Measurements from ENCODE around the gene MAGI1.
"Not testable (repeated sequence)": the region's sequence is repeated elsewhere in the genome, so short reads cannot be mapped to it uniquely, and the experiment has no call there.

MAGI1 gene

DNA sequence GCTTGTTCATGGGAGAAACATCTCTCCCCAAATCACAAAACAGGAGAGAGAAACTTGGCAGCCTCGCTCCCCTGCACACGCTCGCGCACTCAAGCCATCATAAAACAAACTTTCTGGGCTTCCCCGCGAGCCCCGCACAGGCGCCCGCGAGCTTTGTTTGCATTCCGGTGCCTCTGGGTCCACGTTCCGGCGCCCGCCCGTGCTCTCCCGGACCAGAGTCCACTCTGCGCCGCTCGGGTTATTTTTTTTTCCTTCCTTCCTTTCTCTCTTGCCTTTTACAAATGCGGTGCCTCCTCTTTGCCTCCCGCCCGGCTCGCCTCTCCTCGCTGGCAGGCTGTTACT, 363 bp downstream of the MAGI1 start:
- no peak for DNase-seq

DNA sequence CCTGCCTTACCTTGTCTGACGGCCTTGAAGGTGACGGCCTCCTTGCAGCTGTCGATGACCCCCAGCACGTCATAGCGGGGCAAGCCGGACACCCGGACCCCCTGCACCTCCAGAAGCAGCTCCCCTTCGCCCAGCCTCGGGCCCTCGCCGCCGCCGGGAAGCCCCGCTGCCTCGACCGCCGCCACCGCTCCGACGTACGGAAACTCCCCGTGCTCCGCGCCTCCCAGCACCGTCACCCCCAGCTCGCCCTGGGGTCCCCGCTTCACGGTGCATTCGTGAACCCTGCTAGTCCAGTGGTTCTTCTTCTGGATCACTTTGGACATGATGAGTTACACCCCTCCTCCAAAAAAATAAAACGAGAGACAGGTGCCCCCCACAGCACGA, 740 bp downstream of the MAGI1 start:
- DNase-seq = no peak

DNA sequence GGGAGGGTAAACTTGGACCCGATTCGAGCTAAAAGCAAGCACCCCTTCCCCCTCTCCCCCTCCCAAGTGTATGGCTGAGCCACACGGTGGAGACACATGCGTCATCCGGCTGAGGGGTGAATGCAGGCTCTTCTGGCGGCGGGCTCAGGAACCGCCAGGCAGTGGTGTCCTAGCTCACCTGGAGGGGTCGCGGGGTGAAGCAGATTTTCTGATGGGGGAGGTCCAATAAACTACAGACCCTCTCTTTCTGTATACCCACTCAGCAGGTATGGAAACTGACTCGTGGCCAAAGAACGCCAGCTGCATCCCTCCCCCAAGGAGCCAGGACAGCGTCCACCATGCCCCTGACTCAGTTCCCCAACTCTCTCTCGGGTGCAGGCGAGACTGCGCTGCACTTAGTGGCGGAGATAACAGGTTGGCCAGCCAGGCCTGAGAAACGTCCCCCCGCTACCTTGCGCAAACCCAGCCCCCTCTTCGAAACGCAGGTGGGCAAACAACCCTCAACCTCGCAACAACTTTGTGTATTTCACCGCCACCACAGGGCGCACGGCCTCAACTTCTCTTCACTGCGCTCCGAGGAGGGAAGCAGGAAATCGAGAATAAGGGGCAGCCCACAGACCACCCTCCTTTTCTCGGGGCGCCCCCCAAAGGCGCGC, 1.3 kb downstream of the MAGI1 start:
- DNase-seq = no peak

DNA sequence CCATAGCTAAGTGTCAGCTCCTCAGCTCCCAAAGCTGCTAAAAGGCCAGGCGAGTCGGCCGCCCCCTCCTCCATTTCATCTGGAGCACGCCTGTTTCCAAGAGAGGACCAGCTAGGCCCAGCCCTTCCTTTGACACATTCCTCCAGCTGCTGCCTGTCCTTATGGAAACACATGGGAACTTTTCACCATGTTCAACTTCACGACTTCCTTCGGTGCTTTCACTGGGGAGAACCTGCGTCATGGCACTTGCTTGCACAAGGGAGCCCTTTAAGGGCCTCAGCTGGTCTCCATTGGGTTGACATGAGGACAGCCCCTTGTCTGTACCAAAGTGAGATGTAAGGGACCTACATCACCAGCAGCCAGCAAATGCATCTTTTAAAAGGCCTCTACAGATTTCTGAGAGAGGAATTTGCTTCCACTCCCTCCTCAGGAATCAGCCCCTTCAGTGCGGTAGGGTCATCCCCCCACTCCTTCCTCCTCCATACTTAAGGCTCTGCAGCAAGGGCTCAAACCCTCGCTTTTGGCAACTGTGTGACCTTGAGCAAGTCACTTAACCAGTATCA, 2.1 kb downstream of the MAGI1 start:
- DNase-seq = no peak

DNA sequence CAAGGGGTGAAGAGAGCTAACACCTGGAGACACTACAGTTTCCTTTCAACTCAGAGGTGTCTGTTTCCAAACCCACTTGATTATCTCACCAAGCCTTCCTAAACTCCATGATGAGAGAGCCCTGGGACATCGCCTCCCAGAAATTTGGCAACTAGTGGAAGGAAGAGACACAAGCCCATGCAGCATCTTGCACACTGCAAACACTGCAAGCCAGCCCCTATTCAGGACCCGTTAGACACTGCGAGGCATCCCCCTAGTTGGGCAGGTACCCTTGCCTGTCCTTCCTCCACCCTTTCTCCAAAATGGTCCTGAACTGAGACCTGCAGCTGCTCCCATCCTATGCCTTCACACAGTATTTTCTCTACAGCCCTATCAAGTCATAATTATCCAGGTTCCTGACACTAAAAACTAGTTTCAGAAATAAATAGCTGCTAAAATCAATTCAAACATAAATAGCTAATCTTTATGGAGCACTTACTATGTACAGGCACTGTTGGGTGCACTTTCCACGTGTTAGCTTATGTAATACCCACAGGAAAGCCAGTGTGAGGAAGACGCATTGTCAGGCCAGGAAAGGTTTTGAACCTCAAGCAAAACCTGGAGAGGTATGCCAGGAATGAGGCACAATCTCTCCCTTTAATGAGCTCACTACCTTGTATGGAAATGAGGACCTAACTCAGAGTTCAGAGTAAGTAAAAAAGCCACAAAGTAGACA, 2.8 kb downstream of the MAGI1 start:
- no peak for DNase-seq

DNA sequence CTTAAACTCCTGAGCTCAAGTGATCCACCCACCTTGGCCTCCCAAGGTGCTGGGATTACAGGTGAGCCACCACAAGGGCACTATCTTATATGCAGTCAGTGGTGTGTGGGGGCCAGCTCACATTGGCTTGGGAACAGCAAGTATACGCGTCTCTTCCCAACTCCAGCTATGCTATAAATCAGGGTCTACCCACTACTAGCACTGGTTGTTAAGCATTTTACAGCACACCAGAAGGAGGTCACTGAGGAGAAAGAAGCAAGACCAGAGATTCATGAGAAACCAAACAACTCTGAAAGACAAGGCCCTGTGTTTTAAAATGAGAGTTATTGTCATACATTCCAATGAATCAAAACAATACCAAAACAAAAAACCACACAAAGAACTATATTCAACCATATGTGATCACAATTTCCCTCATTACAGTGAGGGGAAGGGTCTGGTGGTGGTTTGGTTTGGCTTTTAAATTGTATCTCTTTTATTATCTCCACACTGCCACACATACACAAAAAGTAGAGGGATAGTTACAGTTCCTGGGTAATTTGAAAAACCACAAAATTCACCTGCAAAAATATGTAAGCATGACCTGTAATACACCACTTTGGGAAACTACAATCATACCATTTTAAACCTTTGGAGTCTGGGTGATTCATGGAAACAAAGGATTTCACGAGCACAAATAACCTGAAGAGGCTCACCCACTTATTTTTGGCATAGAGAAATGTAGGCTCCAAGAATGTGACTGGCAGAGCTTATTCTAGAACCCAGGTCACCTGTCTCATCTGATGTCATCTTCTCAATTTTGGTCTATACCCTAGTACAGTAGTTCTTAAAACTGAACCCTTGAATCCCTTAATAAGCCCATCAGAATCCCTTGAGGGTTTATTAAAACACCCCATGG, 5.2 kb downstream of the MAGI1 start:
- DNase-seq = no peak

DNA sequence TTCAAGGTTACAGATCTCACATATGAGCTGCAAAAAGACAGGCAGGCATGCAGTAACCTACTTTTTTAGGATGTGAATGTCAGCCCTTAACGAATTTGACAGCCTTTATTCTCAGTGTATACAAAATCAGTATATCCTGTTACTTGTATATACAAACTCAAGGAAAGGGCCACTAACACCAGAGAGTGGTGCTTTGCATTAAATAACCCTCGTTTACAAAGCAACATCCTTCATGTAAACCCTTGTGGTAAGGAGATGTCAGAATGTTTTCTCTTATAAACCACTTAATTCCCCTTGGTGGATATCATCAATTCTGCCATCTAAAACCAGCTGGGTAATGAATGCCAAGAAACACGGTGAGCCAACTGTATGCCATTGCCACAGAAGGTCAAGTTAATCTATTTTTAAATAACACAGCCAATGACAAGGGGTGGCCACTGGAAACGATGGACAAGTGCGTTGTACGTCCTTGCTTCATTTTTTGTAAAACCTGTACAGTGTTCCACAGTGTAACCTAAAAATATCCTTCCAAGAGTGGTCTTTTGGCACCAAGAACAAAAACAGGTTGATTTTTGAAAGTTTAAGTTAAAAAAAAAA, 7.5 kb downstream of the MAGI1 start:
- DNase-seq = no peak

DNA sequence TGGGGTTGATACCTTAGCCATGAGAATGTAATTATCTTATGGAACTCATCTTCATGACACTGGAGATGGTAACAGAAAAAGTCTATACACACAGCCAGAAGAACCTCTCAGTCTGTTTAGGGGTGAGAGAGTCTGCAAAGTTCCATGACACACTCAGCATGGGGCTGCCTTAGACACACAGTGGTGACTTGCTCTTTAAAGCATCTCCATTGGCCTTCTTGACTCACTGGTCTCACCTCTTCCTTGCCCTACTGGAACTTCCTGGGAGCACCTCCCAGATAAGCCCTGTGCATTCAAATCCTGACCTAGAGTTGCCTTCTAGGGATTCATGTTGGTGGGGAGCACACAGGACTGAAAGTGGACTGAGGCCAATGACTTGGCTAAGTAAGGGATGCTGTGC, 9.3 kb downstream of the MAGI1 start:
- no peak for DNase-seq

DNA sequence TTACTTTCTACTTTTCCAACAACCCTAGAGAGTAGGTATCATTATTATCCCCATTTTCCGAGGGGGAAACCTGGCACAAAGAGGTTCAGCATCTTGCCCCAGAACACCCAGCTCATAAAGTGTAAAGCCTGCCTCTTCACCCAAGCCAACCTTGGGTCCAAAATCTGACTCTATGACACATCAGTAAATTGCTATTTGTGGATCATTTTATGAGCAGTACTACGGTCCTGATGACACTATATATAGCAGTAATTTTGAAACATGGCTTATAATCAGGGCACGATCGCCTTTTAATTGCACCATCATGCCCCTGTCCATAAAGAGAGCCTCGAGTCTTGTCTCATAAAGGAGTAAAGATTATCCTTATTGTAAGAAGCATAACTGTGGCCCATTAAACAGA, 9.7 kb downstream of the MAGI1 start:
- DNase-seq = no peak

DNA sequence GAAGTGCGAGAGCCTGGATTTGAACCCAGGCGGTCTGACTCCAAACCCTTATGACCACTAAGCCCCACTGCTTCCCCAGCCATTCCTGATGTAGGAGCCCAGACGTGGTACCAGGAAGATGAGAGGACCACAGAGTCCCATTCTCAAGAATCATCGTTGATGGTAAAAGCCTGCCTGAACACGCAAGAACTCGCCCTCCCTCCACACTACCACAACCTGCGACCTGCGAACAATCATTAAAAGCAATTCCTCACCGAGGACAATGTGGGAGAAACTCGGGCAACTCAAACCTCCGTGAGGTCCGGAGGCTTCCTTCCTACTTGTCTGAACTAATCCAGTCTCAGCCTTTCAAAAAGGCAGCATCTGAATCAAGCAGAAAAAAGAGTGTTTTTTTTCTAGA, 10.3 kb downstream of the MAGI1 start:
- DNase-seq = no peak

DNA sequence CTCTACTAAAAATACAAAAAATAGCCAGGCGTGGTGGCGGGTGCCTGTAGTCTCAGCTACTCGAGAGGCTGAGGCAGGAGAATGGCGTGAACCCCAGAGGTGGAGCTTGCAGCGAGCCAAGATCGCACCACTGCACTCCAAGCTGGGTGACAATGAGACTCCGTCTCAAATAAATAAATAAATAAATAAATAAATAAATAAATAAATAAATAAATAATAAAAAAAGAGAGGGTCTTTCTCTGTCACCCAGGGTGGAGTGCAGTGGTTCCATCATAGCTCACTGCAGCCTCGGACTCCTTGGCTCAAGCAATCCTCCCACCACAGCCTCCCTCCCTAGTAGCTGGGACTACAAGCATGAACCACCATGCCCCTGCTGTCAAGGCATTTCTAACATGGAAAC, 11.6 kb downstream of the MAGI1 start:
- DNase-seq = not testable (repeated sequence)

DNA sequence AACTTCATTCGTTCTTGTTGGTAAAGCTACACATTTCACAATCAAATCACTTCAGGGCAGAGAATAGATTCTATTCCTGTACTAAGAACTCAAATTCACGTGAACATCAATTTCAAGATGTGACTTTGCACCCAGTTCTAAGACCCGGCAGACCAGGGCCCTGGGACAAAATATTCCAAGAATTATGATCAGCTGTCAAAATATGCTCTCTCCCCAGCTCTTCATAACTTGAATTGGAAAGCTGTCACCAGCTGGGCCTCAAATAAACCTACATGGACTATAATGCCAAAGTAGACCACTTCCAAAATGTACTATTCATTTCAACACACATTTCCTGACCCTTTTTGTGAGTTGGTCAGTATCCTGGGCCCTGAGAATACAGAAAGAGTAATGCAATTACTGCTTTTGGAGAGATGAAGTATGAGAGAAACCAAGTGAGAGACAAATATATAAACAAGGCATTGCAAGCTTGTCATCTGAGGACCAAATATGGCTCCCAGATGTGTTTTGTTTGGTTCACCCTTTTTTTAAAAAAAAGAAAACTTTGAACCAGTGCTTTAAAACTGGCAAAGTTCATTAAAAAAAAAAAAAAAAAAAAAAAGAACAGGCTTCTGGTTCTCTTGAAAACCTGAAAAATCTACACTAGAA, 14.9 kb downstream of the MAGI1 start:
- DNase-seq = no peak

DNA sequence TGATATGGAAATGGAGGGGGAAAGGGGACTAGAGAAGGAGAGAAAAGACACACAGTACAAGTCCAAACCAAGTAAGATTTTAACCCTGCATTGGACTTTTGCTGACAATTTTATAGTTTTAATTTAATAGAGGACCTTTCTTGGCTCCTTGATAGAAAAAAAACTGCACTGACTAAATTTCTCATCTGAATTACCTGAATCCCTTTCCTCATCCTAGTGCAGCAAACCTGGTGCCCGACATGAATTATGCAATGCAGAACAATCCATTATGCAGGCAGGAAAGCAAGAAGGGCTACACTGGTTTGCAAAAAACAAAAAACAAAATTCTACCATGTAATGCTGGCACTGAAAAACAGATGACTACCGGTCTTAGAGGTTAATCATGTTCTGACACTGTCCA, 15.5 kb downstream of the MAGI1 start:
- DNase-seq = no peak

DNA sequence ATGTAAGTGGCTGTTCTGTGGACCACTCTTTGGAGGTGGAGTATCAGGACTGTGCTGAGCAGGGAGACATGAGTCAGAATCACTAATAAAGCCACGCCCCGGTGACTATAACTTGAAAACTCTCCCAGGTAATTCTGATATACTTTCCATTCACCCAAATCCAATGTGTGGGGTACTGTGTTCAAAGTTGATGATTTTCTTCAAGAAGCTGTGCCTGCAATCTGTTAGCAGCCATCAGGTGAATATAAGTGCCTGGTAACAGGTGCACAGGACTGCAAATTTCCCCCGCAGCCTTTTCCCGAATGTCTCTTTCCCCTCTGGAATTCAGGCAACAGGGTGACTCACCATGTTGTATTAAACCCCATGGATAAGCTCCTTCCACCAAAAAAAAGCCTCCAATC, 17.0 kb downstream of the MAGI1 start:
- DNase-seq = no peak

DNA sequence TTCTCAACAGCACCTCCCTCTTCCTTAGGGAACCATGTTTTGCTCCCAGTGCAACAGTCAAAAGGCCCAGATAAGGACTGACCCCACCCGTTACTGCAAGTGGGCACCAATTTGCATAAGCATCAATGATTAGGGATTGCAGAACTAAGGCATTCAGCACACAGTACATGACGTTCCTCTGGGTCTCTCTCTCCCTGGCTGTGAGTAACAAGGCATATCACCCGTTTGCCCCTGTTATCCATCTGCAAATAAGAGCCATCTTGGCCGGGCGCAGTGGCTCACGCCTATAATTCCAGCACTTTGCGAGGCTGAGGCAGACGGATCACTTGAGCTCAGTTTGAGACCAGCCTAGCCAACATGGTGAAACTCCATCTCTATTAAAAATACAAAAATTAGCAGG, 18.8 kb downstream of the MAGI1 start:
- no peak for DNase-seq

DNA sequence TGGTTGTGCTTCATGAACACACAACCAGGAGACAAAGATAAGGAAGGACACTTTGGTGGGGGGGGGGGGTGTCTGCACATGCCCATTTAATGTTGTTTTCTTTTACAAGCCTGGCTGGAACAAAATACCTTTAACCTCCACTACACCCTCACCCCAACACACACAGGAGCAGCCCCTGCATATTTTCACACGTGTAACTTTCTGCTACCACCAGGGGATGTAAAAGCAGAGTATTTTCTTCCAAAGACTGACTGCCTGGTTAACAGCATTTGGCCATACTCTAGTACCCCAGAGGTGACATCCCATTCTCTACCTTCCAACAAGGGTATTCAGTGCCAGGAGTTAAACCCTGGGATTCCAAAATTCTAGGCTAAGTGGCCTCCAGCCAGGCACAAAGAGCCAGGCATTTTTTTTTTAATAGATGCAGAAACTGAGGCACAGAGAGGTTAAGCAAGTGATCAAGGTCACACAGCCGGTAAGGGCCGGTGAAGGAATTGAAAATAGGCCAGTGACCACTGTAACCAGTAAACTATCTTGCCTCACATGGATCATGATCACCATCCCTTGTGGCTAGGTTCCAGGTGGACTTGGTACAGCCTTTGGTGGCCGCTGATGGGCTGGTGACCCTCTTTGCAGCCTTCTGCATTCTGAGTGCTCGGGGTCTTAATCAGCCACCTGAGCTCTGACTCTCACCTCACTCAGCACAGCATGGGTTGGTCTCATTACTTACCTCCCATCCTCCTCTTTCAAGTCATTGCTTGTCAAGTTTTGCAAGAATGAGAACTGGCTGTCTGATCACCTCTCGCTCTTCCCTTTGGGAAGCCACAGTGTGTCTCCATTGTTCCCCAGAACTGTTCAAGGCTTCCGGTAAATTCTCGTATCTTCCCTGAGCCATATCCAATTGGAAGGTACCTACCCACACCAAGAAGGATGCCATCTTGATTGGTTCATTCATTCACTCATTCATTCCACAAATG, 20.4 kb downstream of the MAGI1 start:
- DNase-seq = no peak

DNA sequence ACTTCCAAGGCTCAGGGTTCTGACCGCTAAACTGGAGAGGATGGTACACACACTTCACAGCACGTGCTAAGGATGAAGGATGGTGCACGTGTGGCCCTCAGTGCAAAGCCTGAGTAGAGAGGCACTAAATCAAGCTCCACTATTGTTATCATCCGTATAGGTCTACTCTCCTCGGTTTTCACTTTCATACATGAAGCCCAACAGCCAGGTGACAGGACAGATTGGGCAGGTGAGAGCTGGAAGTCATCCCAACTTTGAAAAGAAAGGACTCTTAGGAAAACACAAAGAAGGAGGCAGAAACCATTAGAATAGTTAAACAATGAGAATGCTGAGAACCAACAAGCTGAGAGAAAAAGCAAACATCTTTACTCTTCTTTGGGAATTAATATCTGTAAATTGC, 21.1 kb downstream of the MAGI1 start:
- DNase-seq = peak; percentile 62

DNA sequence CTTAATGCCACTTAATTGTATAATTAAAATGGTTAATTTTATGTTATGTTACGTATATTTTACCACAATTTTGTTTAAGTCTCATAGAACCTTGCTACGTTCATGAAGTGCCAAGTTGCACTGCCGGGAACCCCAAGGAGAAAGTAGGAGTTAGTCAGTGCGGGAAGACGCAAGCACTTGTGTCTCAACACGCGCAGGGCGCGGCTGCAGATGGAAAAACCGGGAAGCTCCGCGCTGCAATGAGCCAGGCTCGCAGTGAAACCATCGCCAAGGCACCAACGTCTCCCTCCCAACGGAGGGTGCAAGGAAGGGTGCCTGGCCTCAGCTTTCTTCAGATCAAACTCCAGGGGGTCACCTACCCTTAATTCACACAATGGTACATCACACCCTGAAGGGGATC, 21.6 kb downstream of the MAGI1 start:
- no peak for DNase-seq

DNA sequence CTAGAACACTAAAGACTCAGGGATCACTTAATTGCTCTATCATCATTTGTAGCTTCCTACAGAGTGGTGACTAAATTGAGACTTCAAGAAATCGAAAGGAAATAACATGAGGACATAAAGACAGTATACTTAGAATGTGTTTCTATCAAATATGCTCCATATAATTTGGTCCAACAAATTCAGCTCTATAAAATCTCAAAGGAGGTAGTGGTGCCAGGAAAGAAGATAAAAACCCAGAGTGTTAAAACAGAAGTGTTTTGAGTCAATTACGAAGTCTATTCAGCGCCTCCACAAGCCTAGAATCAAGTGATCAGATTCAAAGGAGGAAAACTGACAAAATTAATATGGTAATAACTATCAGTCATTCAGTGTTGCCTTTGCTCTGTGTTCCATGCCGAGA, 22.9 kb downstream of the MAGI1 start:
- no peak for DNase-seq

DNA sequence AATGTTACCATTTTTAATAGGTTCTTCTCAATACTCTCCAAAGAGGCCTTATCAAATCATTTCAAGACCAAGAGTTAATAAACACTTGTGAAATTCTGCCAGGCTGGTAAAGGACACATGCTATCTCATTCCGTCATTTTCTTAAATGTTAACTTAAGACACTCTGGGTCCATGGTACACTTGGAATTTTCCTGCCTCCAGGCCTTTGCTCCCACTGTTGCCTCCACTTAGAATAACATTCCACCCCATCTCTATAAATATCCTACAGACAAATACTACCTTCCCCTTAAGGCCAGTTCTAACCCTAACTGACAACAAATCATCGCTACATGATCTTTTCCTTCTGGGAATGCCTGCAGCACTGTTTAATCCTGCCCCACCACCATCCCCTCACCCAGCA, 24.1 kb downstream of the MAGI1 start:
- no peak for DNase-seq

DNA sequence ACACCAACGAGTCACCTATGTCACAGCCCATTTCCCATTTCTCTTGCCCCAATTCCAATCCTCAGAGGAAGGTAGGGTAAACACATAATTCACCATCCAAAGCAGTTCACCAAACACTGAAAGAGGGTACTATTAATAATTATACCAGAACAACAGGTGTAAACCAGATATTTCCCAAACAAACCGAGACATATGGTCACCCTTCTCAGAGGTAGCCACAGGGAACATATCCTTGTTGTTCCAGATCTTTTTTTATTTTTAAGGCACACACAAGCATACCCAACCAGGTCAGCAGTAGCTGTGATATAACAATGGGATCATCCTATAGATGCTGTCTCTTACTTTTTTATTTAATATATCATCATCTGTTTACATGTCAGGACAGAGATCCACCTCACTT, 24.7 kb downstream of the MAGI1 start:
- no peak for DNase-seq

DNA sequence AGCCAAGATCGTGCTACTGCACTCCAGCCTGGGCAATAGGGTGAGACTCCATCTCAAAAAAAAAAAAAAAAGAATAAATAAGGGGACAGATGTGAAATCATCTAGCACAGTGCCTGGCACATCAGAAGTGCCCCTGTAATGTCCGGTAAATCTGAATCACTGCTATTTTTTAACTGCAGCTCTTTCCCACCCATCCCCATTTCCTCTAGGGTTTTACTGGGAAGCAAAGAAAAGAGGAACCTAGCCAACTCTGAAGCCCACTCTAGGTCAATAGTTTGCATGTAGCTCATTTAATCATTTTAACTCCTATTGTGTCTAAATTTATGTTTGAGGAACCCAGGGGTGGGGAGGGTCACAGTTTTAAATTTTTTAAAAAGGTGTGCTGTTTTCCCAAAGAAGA, 26.0 kb downstream of the MAGI1 start:
- DNase-seq = no peak

Measured in NCI-H187 treated with DMSO at 0.1 percent for 48 hours (cell line).